Cardiac septum (tissue), 1 donor: ENCODE data around the gene XPO6. TPM values are rescaled to one million over a fixed set of nuclear protein-coding genes. Genes with fewer than 3 reads are reported as not detected.
"Not testable (repeated sequence)": the region's sequence is repeated elsewhere in the genome, so short reads cannot be mapped to it uniquely, and the experiment has no call there.

ENCODE experiments used
- DNase-seq: peaks from one replicate; pipeline ENCODE4 v3.0.0-alpha.2; 2020; ENCODE audit warnings: low spot score
- intact Hi-C: fragments of 100-400 bp; cut with DNase I; formaldehyde crosslinking; loops from one replicate; pipeline ENCODE4 v1.14.0; 2022
- total RNA-seq: library from RNA; stranded (reverse); fragmentation: NEBNext Ultra II Directional; extraction: Animal tissue kit (Norgen Biotek cat#: 25700); gene quantifications from one replicate; pipeline ENCODE4 v1.2.1, GENCODE V29; 2021
- donor health status: DM: no; HTN: no; CAD: no.

The XPO6 gene
- total RNA-seq, 1 donor from 2014 or later, result 43.9 TPM

DNA sequence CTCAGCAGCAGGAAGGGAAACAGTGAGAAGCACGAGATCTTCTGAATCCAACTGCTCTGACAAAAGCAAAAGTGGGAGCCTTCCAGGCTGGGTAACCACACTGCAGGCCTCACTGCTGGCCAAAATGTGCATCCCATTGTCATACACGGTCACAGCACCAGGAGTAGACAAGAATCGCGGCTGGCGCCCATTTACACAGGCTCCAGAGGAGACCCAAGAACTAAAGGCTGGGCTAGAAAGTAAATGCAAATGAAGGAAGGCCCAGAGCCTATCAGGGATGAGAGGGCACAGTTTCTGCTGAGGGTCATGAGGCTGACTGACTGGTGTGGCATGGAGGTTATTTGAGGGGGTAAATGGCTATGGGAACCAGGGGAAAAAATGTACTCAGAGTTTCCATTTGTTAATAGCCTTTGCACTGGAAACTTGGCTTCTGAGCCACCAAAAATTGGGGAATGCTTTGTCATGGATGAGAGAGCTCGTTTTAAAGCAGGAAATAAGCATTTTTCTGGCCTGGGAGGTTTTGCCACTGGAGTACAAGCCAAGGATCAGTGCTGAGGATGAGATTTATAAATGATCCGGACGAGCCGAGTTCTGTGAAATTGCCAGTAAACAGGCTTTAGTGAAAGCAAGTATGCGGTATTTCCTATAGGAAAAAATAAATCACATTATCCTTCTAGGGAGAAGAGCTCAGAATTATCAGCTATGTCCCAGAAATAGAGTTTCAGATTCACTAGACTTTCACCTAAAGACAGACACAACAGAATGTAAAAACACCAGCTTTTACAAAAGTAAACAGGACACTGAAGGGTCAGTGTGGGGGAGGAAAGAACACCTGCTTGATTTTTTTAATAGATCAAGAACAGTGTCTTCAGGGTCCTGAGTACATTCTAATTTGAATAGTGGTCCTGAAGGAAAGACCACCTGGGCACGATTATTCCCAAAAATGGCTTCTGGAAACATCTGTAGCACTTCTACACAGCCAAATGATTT lies 81.4 kb downstream of the XPO6 start:
- intact Hi-C loops, result no loop called here
- no peak for DNase-seq

DNA sequence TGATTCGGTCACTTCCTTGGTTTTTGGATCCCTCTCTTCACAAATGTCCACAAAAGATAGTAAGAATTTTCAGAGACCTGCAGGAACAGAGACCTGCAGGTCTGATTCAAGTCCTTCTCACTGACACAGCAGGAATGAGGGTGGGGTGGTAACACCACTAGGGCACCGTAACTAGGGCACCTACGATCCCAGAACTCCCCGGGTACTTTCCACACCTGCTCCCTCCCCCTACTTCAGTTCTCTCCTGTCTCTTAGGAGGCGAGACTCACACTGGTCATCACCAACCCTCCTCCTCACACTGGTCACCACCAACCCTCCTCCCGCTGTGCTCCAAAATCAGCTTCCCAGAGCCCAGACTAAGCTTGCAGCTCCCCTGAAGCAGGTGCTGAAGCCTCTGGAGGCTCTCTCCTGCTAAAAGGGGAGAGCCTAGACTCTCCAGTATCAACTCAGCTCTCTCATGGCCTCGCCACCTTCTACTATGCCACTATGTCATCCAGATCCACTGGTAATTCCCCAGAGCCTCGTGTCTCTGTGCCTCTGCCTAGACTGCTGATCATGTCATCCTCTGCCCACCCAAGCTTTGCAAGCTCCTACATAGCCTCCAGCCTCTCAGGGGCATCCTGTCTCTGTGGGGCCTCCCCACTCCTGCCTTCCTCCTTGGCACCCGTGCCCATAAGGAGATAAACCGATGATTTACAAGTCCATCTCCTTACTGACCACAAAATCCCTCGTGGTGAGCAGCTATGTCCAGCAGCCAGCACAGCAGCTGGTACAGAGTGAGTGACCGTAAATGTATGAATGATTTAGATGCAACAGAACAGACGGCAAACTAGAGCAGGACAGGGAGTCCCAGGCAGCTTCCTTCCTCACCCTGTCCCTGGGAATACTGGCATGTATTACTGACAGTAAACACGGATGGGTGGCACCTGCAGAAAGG lies 84.8 kb downstream of the XPO6 start:
- intact Hi-C loops, result no loop called here
- no peak for DNase-seq

DNA sequence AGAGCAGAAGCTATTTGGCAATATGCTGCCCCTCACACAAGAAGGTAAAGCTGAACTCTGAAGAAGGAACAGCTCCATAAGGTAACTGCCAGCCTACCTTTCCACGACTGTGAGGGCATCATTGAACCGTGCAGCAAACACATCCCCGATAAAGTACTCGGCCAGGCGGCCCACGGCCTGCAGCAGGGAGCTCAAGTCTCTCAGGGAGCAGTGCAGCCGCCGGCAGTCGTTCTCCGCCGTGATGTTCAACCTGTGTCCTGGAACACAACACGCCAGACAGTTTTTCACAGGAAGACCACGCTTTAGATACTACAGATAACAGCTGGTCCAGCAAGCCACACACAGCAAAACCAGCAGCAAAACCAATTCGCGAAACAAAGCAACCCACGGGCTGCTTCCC lies 86.2 kb downstream of the XPO6 start:
- intact Hi-C loops, result no loop called here
- DNase-seq, result no peak

GRCh38 chr16:28121527-28121926 lies 90.2 kb downstream of the XPO6 start:
- intact Hi-C loops, result no loop called here
- DNase-seq, result no peak

DNA sequence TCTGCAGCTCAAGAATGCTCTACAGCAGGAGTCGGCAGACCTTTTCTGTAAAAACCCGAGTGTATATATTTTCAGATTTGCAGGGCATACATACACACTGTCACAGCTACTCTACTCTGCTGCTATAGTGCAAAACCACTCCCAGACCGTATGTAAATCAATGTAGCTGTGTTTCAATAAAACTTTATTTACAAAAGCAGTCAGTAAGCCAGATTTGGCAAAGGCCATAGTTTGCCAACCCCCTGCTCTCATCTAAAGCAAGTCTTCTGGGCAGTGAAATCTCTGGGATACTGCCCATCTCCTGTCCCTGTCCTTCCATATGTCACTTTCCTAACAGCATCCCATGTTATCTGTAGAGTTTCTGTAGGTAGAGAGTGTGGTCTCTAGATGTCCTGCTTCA lies 91.0 kb downstream of the XPO6 start:
- intact Hi-C loops, result no loop called here

GRCh38 chr16:28118637-28119036 lies 93.1 kb downstream of the XPO6 start:
- DNase-seq, result no peak
- intact Hi-C loops, result no loop called here

More for the DNA sequence above, 91.0 kb downstream of the XPO6 start:
- DNase-seq, result no peak

- no peak for DNase-seq
- intact Hi-C loops, result no loop called here
Observed at GRCh38 chr16:28117168-28117565, 94.6 kb downstream of the XPO6 start.

DNA sequence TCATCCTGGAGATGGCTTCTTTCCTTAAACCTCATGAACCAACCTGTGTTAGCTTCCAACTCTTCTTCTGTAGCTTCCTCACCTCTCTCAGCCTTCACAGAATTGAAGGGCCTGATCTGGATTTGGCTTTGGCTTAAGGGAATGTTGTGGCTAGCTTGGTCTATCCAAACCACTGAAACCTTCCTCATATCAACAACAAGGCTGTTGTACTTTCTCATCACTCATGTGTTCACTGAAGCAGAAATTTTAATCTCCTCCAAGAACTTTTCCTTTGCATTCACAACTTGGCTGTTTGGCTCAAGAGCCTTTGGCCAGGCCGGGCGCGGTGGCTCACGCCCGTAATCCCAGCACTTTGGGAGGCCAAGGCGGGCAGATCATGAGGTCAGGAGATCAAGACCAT lies 95.9 kb downstream of the XPO6 start:
- intact Hi-C loops, result not testable (repeated sequence)

DNA sequence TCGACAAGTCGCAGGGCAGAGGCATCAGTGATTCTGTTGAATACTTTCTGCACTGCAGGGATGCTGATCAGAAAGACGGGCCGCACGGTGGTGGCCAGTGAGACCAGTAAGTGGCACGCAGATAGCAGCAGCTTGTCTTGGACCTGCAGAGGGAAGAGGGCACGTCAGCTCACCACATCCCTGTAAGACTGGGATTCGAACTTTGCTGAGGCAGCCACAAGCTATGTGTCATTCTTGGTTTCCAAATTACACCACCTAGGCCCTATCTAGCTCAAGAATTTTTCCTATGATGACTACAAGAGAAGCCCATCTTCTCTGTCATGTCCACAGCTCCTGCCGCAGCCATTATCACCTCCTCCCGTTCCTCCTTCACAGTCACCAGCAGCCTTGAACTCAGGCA lies 98.9 kb downstream of the XPO6 start:
- intact Hi-C loops, result no loop called here

More for the DNA sequence above, 95.9 kb downstream of the XPO6 start:
- DNase-seq, result not testable (repeated sequence)

DNA sequence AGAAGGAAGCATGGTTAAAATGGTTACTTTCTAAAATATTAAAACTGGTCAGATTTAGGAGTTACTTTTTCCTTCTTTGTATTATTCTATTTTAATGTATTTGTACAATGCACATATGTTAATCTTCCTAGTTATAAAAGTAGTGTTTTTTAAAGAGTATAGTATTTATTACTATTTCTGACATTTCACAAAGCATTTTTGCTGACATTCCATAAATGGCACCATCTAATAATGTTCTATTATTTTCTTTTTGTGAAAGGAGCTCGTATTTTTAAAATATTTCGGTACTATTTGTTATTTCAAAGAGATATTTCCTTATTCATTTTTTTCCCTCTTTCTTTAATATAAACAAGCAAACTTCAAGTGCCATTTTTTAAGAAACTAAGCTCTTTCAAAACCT lies 100.8 kb downstream of the XPO6 start:
- DNase-seq, result no peak
- intact Hi-C loops, result no loop called here

More for the DNA sequence above, 98.9 kb downstream of the XPO6 start:
- no peak for DNase-seq

- intact Hi-C loops, result no loop called here
Observed at GRCh38 chr16:28110479-28110878, 101.3 kb downstream of the XPO6 start.

GRCh38 chr16:28110074-28110473 lies 101.7 kb downstream of the XPO6 start:
- no peak for DNase-seq
- intact Hi-C loops, result no loop called here

More at GRCh38 chr16:28110479-28110878, 101.3 kb downstream of the XPO6 start:
- DNase-seq, result no peak

DNA sequence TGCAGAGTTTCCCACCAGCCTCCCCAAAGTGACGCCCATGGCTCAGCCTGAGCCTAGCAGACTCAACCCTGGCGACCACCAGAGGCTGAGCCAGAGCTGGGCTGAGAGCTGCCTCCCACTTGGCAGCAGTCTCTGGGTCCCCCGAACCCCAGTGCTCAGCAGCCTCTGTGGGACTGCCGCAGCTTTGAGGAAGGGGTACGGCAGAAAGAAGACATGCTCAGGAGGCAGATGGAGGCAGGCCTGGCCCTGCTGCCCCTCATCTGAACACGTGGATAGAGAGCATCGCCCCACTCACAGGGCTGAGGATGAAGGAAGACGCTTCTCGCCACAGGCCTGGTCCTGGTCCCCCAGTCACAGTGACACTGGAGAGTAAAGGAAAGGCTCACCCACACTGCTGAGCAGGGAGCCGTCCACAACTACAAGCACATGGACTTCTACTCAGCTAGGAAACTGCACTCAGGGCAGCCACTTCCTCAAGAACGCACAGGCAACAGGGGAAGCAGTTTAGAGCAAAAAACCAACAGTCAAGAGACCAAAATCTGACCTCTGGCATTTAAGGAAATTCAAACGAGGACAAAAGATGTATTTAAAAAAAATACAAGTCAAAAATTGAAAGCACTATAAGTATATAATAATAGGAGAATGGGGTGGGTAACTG lies 103.0 kb downstream of the XPO6 start:
- DNase-seq, result no peak
- intact Hi-C loops, result no loop called here

GRCh38 chr16:28107232-28107631 lies 104.5 kb downstream of the XPO6 start:
- intact Hi-C loops, result no loop called here
- DNase-seq, result no peak

GRCh38 chr16:28106467-28107215 lies 105.1 kb downstream of the XPO6 start:
- intact Hi-C loops, result no loop called here
- DNase-seq, result no peak

GRCh38 chr16:28105954-28106353 lies 105.8 kb downstream of the XPO6 start:
- DNase-seq, result no peak
- intact Hi-C loops, result no loop called here

- intact Hi-C loops, result no loop called here
- DNase-seq, result no peak
Observed at GRCh38 chr16:28105297-28105696, 106.5 kb downstream of the XPO6 start.

DNA sequence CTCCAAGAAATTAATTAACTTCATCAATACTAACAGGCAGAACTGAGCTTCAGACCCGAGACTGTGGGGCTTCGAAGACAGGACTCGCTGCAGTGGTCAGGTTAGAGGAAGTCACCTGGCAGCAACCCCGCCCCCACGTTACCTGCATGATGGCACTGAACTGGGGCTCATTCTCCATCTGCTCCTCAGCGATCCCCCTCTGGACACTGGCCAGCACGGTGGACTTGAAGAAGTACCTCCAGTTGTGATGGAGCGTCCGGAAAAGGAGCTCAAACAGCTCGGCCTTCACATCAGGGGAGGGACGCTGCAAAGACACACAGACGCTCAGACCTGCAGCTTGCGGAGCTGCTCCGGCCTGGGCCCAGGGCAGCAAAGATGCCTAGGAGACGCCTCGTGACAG lies 107.4 kb downstream of the XPO6 start:
- intact Hi-C loops, result no loop called here
- DNase-seq, result no peak
